Measurements from ENCODE around the gene NCAN. TPM values are rescaled to one million over a fixed set of nuclear protein-coding genes. Genes with fewer than 3 reads are reported as not detected.

Gene NCAN
- total and polyA plus RNA-seq, 9 of the 15 experiments (the other 6 are each of a cell fraction or from before 2014, with no cell fraction given) = 0.04 TPM; not detected in 8

GRCh38 chr19:19258589-19259338 lies 47.0 kb downstream of the NCAN start (continued):
- no peak for TF ChIP-seq E2F8 (IDR thresholded peaks at IDR 0.05; ENCODE audit: low read depth, partially characterized antibody)
- TF ChIP-seq SMARCA4 (IDR thresholded peaks at IDR 0.05) = no peak
- TF ChIP-seq SMARCC2 (IDR thresholded peaks at IDR 0.05; ENCODE audit: low read depth) = no peak
- TF ChIP-seq E2F6 (IDR thresholded peaks at IDR 0.05; ENCODE audit: borderline replicate concordance in 1 of 2, extremely low read depth in 1 of 2, insufficient read depth in 1 of 2, insufficient read length in 1 of 2, low read depth in 1 of 2, low read length in 1 of 2, poor library complexity in 1 of 2, severe bottlenecking in 1 of 2) = no peak

GRCh38 chr19:19259741-19260140 lies 48.0 kb downstream of the NCAN start:
- H3K4me1 ChIP-seq (replicated peaks in 1 of 2; ENCODE audit: control insufficient read depth in 2 of 2, insufficient read depth in 2 of 2, low read length in 2 of 2) = peaks cover 0 to 37% of the 10 kb centered on the region in 2 experiments; a peak in 3 of 5 replicates
- no peak overlapping the region for H3K27ac ChIP-seq (ENCODE audit: extremely low read depth, low read depth, low read length)
- H3K4me2 ChIP-seq (ENCODE audit: insufficient read depth, low read length) = no peak overlapping the region
- H3K9me3 ChIP-seq (replicated peaks; ENCODE audit: control insufficient read depth, insufficient read depth, low read depth, low read length) = peaks cover 1% of the 10 kb centered on the region; the same call in 1 of the 2 replicates
- WGBS (ENCODE audit: insufficient coverage, low coverage, missing lambda C conversion rate) = 43% methylated on average over 2 of the region's 2 CpGs
- no peak overlapping the region for H3K4me3 ChIP-seq
- no peaks in the 10 kb centered on the region for H3K79me2 ChIP-seq (ENCODE audit: control insufficient read depth, insufficient read depth, low read length)
- FAIRE-seq = peak; percentile 91
- CTCF ChIA-PET (ENCODE audit: low intra/inter-chr PET ratio) = no interaction called here
- no peaks in the 10 kb centered on the region for H3K36me3 ChIP-seq (ENCODE audit: control insufficient read depth, insufficient read depth, low read length)
- DNase-seq (ENCODE audit: extremely low read depth in 1 of 4, low spot score in 3 of 4) = peak; percentile 51 to 84 (median 78)
- no peak overlapping the region for H2AFZ ChIP-seq (ENCODE audit: low read depth, low read length)
- POLR2A ChIA-PET = interaction anchor here (0.9 kb wide), 1 partner anchor 20 kb away, joined by 3 read pairs; no protein-coding TSS in a partner anchor
- H3K9me1 ChIP-seq (ENCODE audit: control insufficient read depth, insufficient read depth, low read length) = no peaks in the 10 kb centered on the region
- peaks cover 20 to 47% of the 10 kb centered on the region in 2 experiments; a peak in 4 of 5 replicates for H3K27me3 ChIP-seq (ENCODE audit: control insufficient read depth in 2 of 2, insufficient read depth in 2 of 2, low read length in 2 of 2)
- in situ Hi-C loops (cut with MboI) = no loop called here
- no peak overlapping the region for H3K9ac ChIP-seq (ENCODE audit: insufficient read depth in 1 of 2, low read depth in 2 of 2, low read length in 2 of 2)
- intact Hi-C loops (cut with micrococcal nuclease) = no loop called here
- H4K20me1 ChIP-seq (replicated peaks; ENCODE audit: control insufficient read depth, insufficient read depth, low read length) = 0 out of 2 replicates have a peak, but pooled peaks cover 7% of the 10 kb centered on the region
- no TSS peak for BruUV-seq (replicated peaks)
- ATAC-seq = peak; percentile 81
- peak; percentile 48 for TF ChIP-seq FOS (IDR thresholded peaks at IDR 0.05; ENCODE audit: extremely low read depth, insufficient read length)
- peak; percentile 36 for TF ChIP-seq RBM25 (IDR thresholded peaks at IDR 0.05; ENCODE audit: low read depth, low read length, severe bottlenecking)
- TF ChIP-seq HES1 (IDR thresholded peaks at IDR 0.05; ENCODE audit: low read depth) = no peak
- TF ChIP-seq HMG20A (CRISPR knock-in tag; conservative IDR thresholded peaks at IDR 0.05) = no peak
- TF ChIP-seq RAD51 (IDR thresholded peaks at IDR 0.05; ENCODE audit: borderline replicate concordance, low read depth) = peak; percentile 85
- peak; percentile 91 for TF ChIP-seq RFX5 (IDR thresholded peaks at IDR 0.05; ENCODE audit: low read depth, low read length)

Data from K562 (cell line).